Bladder microvascular endothelial cell (primary cell): ENCODE data around the gene MCCD1. TPM values are rescaled to one million over a fixed set of nuclear protein-coding genes. Genes with fewer than 3 reads are reported as not detected.

Experiments used
- total RNA-seq: library from RNA; depleted of rRNA; stranded (reverse); fragments of >200 nt; gene quantifications from 2 replicates; pipeline ENCODE4 v1.2.3, GENCODE V29; 2014

The MCCD1 gene, protein sequence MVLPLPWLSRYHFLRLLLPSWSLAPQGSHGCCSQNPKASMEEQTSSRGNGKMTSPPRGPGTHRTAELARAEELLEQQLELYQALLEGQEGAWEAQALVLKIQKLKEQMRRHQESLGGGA
- not detected in 2 replicates for total RNA-seq

DNA sequence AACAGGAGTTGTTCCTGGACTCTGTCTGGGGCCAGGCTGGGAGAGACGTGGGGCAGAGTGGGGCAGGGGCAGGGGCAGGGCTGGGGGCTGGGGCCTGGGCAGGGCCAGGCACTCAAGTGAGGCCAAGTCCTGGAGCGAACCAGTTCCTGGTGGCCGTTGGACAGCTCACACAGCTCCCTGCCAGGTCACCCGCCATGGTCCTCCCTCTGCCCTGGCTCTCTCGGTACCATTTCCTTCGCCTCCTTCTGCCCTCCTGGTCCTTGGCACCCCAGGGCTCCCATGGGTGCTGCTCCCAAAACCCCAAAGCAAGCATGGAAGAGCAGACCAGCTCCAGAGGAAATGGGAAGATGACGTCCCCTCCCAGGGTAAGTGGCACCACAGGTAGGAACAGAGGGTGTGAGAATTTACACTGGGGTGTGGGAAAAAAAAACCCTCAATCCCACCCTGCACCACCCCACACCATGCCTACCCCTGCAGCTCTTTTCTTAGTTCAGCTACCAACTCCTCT lies at the start of gene MCCD1:
Gene MCCD1, plus strand, starts transcription at position 142 of the 508 bp plus-strand sequence. Its CDS starts 53 bp downstream, at position 195.

DNA sequence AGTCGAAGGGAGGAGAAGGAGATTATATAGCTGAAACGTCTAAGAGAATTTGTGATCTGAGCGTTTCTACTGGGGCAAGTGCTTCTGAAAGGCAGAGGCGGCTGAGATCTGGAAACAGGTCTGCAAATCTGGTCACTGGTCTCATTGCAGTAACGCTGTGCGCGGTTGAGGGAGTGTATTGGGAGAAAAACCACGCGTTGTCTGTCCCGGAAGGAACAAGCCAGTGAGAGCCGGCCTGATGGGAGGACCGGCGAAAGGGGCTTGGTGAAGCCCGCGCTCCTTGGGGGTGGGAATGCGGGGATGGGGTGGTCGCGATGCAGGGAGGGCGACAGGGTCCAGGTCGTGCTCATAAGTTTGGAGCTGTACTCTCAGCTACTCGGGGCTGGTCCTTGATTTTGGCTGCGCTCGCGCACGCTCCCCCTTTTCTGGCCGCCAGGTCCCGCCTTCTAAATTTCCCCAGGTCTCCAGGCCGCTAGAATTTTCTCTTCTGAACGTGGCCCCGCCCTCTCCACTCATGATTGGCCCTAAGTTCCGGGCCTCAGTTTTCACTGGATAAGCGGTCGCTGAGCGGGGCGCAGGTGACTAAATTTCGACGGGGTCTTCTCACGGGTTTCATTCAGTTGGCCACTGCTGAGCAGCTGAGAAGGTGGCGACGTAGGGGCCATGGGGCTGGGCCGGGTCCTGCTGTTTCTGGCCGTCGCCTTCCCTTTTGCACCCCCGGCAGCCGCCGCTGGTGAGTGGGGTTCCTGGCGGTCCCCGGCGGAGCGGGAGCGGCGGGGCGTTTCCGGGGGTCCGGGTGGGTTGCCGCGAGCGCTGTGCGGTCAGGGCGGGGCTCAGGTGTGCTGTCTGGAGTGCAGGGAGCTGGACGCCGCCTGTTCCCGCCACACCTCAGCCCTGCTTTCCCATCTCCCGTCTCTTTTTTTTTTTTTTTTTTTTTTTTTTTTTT lies 31.0 kb upstream of the MCCD1 start, which contains the start of gene MICB:
Gene MICB, plus strand, starts transcription at position 615 of the 946 bp plus-strand sequence. Its CDS starts 49 bp downstream, at position 664.

DNA sequence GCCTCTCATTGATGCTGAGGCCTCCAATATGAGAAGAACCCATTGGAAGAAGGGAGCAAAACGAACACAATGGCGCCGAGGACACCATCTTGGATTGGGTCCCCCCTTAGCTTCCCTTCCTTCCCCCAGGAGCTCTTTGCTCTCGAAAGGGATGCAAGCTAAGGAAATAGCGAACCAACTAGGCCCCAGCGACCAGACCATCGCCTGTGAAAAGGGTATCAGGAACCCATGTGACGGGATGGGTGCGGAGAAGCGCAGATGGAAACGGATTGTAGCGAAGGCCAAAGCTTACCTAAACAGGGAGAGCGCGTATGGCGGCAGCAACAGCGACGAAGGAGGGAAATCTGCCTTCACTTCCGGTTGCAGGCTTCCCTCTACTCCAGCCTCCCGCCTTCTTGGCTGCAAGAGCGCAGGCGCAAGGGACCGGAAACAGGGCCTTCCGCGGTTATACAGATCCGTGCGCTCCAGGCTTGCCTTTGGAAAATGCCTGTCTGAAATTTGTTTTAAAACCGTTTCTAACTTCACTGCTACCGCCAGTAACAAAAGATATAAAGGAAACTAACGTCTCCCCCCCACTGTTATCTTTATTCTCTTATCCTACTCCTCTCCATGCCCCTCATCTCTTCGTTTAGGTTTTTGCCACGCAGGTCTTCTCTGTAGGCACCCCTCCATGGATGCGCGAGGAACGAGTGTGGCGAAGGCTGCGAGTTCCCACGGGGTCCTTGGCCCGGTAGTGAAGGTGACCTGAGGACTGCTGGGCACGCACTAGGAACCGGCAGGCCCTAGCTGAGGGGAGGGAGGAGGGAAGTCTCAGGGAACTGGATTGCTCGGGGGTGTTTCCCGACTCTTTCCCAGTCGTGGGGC lies 13.1 kb downstream of the MCCD1 start, which contains the start of gene DDX39B:
Gene DDX39B, minus strand, starts transcription at position 346 of the 864 bp plus-strand sequence. CDS start 1,471 bp downstream, outside the sequence.

DNA sequence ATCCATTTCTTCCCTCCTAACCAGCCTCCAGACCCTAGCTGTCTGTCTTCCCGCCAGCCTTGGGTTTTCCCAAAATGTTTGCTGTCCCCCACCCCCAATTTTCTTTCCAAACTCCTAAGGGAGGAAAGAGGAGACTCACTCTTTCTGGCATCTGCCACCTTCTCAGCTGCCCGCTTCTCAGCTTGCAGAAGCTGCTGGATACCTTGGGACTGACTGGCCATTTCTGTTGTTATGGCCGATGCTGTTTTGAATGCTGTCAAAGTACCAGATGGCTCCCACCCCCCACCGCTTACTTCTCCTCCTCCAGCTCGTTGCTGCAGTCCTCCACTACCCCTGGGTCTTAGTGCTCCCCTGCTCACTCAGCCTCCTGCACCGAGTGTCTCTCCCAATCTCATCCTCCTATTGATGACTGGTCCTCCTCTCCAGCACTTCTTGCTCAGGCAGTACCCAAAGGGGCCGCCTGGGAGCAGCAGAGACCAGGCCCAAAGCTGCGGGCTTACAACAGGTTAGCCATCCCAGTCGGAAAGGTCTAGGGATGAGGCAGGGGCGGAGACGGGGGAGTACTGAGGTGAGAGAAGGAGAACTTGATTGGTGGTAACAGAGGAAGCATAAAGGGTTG lies 17.7 kb downstream of the MCCD1 start, which contains the start of gene ATP6V1G2:
Gene ATP6V1G2, minus strand, starts transcription at position 270 of the 619 bp plus-strand sequence. Its CDS starts 49 bp downstream, at position 221.

DNA sequence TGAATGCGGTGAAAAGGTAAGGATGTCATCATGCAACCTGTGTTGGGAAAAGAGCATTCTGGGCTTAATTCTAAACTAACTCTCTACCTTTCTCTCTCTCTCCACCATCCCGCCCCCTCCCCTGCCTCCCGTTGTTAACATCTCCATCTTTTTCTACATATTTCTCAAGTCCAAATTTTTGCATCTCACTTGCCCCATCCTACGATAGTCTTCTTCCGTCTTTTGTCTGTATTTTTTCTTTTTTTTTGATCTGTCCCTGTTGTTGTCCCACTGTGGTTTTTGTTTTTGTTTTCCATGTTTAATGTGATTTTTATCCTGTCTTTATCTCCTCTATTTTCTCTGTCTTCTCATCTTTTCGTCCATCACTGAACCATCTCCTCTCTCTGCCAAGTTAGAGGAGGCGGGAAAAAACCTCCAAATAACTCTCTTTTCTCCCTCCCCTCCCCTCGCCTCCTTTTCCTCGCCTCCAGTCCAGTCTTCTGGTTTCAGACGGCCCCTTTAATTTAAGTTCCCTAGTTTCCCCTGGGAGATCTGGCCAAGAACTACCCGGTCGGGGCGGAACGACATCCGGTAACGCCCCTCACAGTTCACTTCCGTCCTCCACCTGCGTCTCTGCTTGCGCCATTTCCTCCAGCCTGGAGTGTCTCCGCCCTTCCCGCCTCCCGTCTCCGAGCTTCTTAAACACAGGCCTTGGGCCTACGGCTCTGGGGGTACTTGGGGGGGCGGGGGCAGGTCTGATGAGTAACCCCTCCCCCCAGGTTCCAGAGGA lies 18.4 kb downstream of the MCCD1 start, which contains the start of gene NFKBIL1:
Gene NFKBIL1, plus strand, starts transcription at position 651 of the 769 bp plus-strand sequence. Its CDS starts 87 bp downstream, at position 738.

DNA sequence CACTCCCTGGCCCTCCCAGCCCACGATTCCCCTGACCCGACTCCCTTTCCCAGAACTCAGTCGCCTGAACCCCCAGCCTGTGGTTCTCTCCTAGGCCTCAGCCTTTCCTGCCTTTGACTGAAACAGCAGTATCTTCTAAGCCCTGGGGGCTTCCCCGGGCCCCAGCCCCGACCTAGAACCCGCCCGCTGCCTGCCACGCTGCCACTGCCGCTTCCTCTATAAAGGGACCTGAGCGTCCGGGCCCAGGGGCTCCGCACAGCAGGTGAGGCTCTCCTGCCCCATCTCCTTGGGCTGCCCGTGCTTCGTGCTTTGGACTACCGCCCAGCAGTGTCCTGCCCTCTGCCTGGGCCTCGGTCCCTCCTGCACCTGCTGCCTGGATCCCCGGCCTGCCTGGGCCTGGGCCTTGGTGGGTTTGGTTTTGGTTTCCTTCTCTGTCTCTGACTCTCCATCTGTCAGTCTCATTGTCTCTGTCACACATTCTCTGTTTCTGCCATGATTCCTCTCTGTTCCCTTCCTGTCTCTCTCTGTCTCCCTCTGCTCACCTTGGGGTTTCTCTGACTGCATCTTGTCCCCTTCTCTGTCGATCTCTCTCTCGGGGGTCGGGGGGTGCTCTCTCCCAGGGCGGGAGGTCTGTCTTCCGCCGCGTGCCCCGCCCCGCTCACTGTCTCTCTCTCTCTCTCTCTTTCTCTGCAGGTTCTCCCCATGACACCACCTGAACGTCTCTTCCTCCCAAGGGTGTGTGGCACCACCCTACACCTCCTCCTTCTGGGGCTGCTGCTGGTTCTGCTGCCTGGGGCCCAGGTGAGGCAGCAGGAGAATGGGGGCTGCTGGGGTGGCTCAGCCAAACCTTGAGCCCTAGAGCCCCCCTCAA lies 43.5 kb downstream of the MCCD1 start, which contains the start of gene LTA:
Gene LTA, plus strand, starts transcription at position 249 of the 871 bp plus-strand sequence. Its CDS starts 454 bp downstream, at position 703.

DNA sequence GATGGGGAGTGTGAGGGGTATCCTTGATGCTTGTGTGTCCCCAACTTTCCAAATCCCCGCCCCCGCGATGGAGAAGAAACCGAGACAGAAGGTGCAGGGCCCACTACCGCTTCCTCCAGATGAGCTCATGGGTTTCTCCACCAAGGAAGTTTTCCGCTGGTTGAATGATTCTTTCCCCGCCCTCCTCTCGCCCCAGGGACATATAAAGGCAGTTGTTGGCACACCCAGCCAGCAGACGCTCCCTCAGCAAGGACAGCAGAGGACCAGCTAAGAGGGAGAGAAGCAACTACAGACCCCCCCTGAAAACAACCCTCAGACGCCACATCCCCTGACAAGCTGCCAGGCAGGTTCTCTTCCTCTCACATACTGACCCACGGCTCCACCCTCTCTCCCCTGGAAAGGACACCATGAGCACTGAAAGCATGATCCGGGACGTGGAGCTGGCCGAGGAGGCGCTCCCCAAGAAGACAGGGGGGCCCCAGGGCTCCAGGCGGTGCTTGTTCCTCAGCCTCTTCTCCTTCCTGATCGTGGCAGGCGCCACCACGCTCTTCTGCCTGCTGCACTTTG lies 46.7 kb downstream of the MCCD1 start, which contains the start of gene TNF:
Gene TNF, plus strand, starts transcription at position 231 of the 567 bp plus-strand sequence. Its CDS starts 177 bp downstream, at position 408.

Other genes starting within 250 kb of the MCCD1 start
- 1,116 and 1,298 TPM in 2 replicates for gene HLA-B, start 171.8 kb upstream of the MCCD1 start, total RNA-seq
- gene MICA, start 125.4 kb upstream of the MCCD1 start, total RNA-seq, result 34.1 and 56.0 TPM in 2 replicates
- 13.6 and 25.9 TPM in 2 replicates for gene MICB, start 30.8 kb upstream of the MCCD1 start, total RNA-seq
- 309 and 373 TPM in 2 replicates for gene DDX39B, start 13.0 kb downstream of the MCCD1 start, total RNA-seq
- 0.49 and 0.94 TPM in 2 replicates for gene ATP6V1G2, start 17.6 kb downstream of the MCCD1 start, total RNA-seq
- gene NFKBIL1, start 18.6 kb downstream of the MCCD1 start, total RNA-seq, result 18.3 and 27.2 TPM in 2 replicates
- not detected in 2 replicates for gene LTA, start 43.3 kb downstream of the MCCD1 start, total RNA-seq
- gene TNF, start 46.6 kb downstream of the MCCD1 start, total RNA-seq, result 0.13 TPM in 1 of 2 replicates, not detected in the other
- 4.9 and 39.7 TPM in 2 replicates for gene LTB, start 53.5 kb downstream of the MCCD1 start, total RNA-seq
- gene LST1, start 57.3 kb downstream of the MCCD1 start, total RNA-seq, result 0.32 and 0.57 TPM in 2 replicates
- gene NCR3, start 64.0 kb downstream of the MCCD1 start, total RNA-seq, result not detected in 2 replicates
- not detected in 2 replicates for gene AIF1, start 86.3 kb downstream of the MCCD1 start, total RNA-seq
- gene PRRC2A, start 91.8 kb downstream of the MCCD1 start, total RNA-seq, result 21.0 and 56.6 TPM in 2 replicates
- 83.2 and 204 TPM in 2 replicates for gene BAG6, start 123.7 kb downstream of the MCCD1 start, total RNA-seq
- gene APOM, start 126.9 kb downstream of the MCCD1 start, total RNA-seq, result 0.16 and 0.25 TPM in 2 replicates
- 18.5 and 21.6 TPM in 2 replicates for gene C6orf47, start 131.8 kb downstream of the MCCD1 start, total RNA-seq
- 11.8 and 12.3 TPM in 2 replicates for gene GPANK1, start 136.0 kb downstream of the MCCD1 start, total RNA-seq
- 77.5 and 79.2 TPM in 2 replicates for gene CSNK2B, start 137.1 kb downstream of the MCCD1 start, total RNA-seq
- 1.1 and 5.3 TPM in 2 replicates for gene LY6G5B, start 141.0 kb downstream of the MCCD1 start, total RNA-seq
- gene LY6G5C, start 152.1 kb downstream of the MCCD1 start, total RNA-seq, result 1.8 and 2.1 TPM in 2 replicates
- 48.6 and 84.4 TPM in 2 replicates for gene ABHD16A, start 174.4 kb downstream of the MCCD1 start, total RNA-seq
- not detected in 2 replicates for gene LY6G6F, start 177.9 kb downstream of the MCCD1 start, total RNA-seq
- gene LY6G6D, start 186.4 kb downstream of the MCCD1 start, total RNA-seq, result not detected in 2 replicates
- gene LY6G6C, start 192.8 kb downstream of the MCCD1 start, total RNA-seq, result not detected in 2 replicates
- gene MPIG6B, start 194.4 kb downstream of the MCCD1 start, total RNA-seq, result not detected in 2 replicates
- 86.0 and 129 TPM in 2 replicates for gene DDAH2, start 200.3 kb downstream of the MCCD1 start, total RNA-seq
- gene CLIC1, start 207.6 kb downstream of the MCCD1 start, total RNA-seq, result 347 and 730 TPM in 2 replicates
- gene MSH5, start 211.0 kb downstream of the MCCD1 start, total RNA-seq, result 4.9 and 5.8 TPM in 2 replicates
- gene SAPCD1, start 233.7 kb downstream of the MCCD1 start, total RNA-seq, result 1.3 and 2.9 TPM in 2 replicates
- 0.32 and 0.38 TPM in 2 replicates for gene VWA7, start 248.4 kb downstream of the MCCD1 start, total RNA-seq